Esophagus muscularis mucosa (tissue), 3 donors: ENCODE measurements around the gene PIGL.

Source experiments
- POLR2A ChIP-seq: fragments of 450-650 bp; IDR thresholded peaks from one replicate; pipeline ENCODE4 v1.6.1; 2017; ENCODE audit warnings: antibody characterized with exemption, moderate library complexity, mild to moderate bottlenecking, low read depth
- TF ChIP-seq, protein P1 (sequence below), 3 experiments: fragments of 200-600 bp in 2 of 3; fragments of 450-650 bp in 1 of 3; sonication (generic) in 2 of 3; IDR thresholded peaks; one replicate each; pipeline ENCODE4 v1.5.1; 2017 to 2019; ENCODE audit warnings: antibody characterized with exemption in 3 of 3, mild to moderate bottlenecking in 2 of 3, moderate library complexity in 1 of 3

DNA sequence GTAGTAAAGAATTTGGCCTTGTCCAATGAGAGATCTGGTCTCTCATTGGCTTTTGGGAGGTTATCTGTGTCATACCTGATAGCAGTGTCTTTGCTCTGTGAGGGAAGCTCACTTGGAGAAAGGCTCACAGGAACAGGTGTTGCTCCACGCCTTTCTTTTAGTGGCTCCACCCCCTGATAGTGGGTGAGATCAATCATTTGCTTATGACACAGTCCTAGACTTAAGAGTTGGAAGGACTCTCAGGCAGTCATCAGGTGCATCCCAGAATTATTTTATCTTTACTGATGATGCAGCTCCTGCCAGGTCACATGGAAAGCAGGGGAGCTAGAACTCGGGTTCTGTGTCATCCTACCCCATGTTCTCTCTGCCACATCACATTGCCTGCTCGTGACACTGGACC is 76.9 kb downstream of the PIGL start:
- TF ChIP-seq, protein P1, sequence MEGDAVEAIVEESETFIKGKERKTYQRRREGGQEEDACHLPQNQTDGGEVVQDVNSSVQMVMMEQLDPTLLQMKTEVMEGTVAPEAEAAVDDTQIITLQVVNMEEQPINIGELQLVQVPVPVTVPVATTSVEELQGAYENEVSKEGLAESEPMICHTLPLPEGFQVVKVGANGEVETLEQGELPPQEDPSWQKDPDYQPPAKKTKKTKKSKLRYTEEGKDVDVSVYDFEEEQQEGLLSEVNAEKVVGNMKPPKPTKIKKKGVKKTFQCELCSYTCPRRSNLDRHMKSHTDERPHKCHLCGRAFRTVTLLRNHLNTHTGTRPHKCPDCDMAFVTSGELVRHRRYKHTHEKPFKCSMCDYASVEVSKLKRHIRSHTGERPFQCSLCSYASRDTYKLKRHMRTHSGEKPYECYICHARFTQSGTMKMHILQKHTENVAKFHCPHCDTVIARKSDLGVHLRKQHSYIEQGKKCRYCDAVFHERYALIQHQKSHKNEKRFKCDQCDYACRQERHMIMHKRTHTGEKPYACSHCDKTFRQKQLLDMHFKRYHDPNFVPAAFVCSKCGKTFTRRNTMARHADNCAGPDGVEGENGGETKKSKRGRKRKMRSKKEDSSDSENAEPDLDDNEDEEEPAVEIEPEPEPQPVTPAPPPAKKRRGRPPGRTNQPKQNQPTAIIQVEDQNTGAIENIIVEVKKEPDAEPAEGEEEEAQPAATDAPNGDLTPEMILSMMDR (IDR thresholded peaks at IDR 0.05): no peak
- TF ChIP-seq POLR2A: no peak
